Endothelial cell (in vitro differentiated cells): ENCODE data around the gene SSTR5. TPM values are rescaled to one million over a fixed set of nuclear protein-coding genes. Genes with fewer than 3 reads are reported as not detected.

ENCODE experiments used
- DNase-seq: peaks from one replicate; pipeline ENCODE4 v3.0.0; 2021; ENCODE audit warnings: low spot score
- H3K27ac Mint-ChIP-seq: one replicate; pipeline ENCODE4 v1.8.0; 2021; ENCODE audit warnings: mixed read lengths, inconsistent platforms; ENCODE audit not compliant: unreplicated experiment
- H3K27me3 Mint-ChIP-seq: one replicate; pipeline ENCODE4 v1.8.0; 2021; ENCODE audit warnings: mild to moderate bottlenecking, moderate library complexity, mixed read lengths, inconsistent platforms; ENCODE audit not compliant: unreplicated experiment
- H3K36me3 Mint-ChIP-seq: one replicate; pipeline ENCODE4 v1.8.0; 2021; ENCODE audit warnings: mild to moderate bottlenecking, low read depth, mixed read lengths, inconsistent platforms; ENCODE audit not compliant: unreplicated experiment
- H3K4me1 Mint-ChIP-seq: one replicate; pipeline ENCODE4 v1.8.0; 2021; ENCODE audit warnings: mild to moderate bottlenecking, mixed read lengths, inconsistent platforms; ENCODE audit not compliant: unreplicated experiment
- H3K4me3 Mint-ChIP-seq: one replicate; pipeline ENCODE4 v1.8.0; 2021; ENCODE audit warnings: mild to moderate bottlenecking, mixed read lengths, inconsistent platforms; ENCODE audit not compliant: unreplicated experiment
- H3K9me3 Mint-ChIP-seq: one replicate; pipeline ENCODE4 v1.8.0; 2021; ENCODE audit warnings: mixed read lengths, inconsistent platforms; ENCODE audit not compliant: unreplicated experiment
- total RNA-seq: library from RNA; stranded (reverse); fragmentation: NEBNext Ultra II Directional; extraction: Animal tissue kit (Norgen Biotek cat#: 25700); gene quantifications from one replicate; pipeline ENCODE4 v1.2.1, GENCODE V29; 2021; ENCODE audit not compliant: unreplicated experiment
- TF ChIP-seq, protein P1 (sequence below): fragments of 200-600 bp; sonication (generic); IDR thresholded peaks from one replicate; pipeline ENCODE4 v1.5.0; 2021; ENCODE audit warnings: antibody characterized with exemption; ENCODE audit not compliant: unreplicated experiment

SSTR5 gene
- total RNA-seq, 1 donor from 2014 or later = not detected

DNA sequence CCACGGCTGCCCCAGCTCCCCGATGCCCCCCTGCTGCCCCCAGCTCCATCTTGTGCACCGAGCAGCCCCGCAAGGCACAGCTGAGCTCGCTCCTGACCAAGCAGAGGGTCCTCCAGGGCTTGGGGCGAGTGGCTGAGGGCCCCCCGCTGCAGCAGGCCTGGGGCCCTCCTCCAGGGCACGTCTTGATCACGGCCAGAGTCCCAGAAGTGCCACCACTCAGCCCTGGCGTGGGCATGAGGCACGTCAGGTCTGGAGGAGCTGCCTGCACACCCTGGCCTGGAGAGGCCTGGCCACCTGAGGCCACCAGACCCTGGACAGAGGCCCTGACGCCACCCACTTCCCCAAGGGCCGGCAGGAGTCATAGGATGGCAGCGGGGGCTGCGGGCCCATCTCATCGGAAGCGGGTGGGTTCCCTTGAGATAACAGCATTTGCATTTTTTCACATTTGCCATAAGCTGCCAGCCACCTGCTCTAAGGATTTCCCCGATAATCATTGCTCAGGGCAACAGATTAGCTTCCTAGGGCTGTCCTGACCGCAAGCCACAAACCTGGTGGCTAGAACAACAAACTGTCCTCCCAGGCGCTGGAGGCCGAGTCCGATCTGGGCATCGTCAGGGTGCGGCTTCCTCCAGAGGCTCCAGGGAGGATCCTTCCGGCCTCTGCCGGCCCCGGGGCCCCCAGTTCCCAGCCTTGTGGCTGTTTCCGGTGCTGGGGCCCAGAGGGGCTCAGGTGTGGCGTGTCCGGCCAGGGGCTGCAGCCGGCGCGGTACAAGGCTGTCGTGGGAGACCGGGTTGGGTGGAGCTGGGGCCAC lies 47.4 kb downstream of the SSTR5 start:
- Mint-ChIP-seq H3K27me3 (peaks cover 3% of the 10 kb centered on the region), H3K4me3 (no peak overlapping the region), H3K36me3 (no peaks in the 10 kb centered on the region), H3K4me1 (no peaks in the 10 kb centered on the region), H3K27ac (no peak overlapping the region), H3K9me3 (no peaks in the 10 kb centered on the region)
- no peak for DNase-seq
- TF ChIP-seq, protein P1, sequence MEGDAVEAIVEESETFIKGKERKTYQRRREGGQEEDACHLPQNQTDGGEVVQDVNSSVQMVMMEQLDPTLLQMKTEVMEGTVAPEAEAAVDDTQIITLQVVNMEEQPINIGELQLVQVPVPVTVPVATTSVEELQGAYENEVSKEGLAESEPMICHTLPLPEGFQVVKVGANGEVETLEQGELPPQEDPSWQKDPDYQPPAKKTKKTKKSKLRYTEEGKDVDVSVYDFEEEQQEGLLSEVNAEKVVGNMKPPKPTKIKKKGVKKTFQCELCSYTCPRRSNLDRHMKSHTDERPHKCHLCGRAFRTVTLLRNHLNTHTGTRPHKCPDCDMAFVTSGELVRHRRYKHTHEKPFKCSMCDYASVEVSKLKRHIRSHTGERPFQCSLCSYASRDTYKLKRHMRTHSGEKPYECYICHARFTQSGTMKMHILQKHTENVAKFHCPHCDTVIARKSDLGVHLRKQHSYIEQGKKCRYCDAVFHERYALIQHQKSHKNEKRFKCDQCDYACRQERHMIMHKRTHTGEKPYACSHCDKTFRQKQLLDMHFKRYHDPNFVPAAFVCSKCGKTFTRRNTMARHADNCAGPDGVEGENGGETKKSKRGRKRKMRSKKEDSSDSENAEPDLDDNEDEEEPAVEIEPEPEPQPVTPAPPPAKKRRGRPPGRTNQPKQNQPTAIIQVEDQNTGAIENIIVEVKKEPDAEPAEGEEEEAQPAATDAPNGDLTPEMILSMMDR = no peak

DNA sequence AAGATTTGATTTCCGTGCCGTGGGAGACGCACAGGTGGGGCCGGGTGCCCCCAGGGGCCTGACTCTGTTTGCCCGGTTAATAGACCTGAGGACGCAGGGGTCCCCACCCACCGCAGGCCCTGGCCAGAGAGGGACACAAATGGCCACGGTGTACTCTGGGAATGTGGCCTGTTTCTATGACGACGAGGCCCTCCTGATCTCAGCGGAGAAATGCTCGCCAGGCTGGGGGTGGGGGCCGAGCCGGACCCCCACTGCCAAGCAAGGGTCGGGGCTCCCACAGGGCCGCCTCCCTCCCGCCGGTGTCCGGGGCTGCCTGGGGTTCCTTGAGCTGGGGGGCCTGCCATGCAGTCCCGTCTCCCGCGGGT lies 48.0 kb downstream of the SSTR5 start:
- H3K27me3 Mint-ChIP-seq = peaks cover 2% of the 10 kb centered on the region
- H3K4me1 Mint-ChIP-seq = no peaks in the 10 kb centered on the region
- no peaks in the 10 kb centered on the region for H3K36me3 Mint-ChIP-seq
- H3K4me3 Mint-ChIP-seq = no peak overlapping the region
- no peak overlapping the region for H3K27ac Mint-ChIP-seq
- TF ChIP-seq, protein P1 = no peak
- DNase-seq = no peak
- no peaks in the 10 kb centered on the region for H3K9me3 Mint-ChIP-seq

DNA sequence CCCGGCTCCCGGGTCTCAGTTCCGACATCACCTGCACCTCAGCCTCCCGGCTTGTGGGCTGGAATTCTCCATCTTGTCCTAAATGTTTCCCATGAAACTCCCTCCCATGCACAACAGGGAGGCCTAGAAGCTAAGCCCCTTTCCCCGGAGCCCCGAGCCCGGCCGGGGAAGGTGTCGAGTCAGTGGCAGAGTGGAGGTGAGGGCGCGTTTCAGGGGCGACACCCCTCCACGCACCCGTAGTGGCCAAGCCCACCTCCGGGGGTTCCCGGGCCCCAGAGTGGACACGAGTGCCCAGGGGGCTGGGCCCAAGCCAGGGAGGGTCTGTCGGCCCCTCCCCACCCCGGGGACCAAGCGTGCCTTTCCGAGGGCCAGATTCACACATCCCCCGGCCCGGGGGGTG lies 48.5 kb downstream of the SSTR5 start:
- TF ChIP-seq, protein P1 = no peak
- H3K4me3 Mint-ChIP-seq = no peak overlapping the region
- H3K36me3 Mint-ChIP-seq = no peaks in the 10 kb centered on the region
- no peak overlapping the region for H3K27ac Mint-ChIP-seq
- H3K27me3 Mint-ChIP-seq = peaks cover 2% of the 10 kb centered on the region
- no peaks in the 10 kb centered on the region for H3K4me1 Mint-ChIP-seq
- no peaks in the 10 kb centered on the region for H3K9me3 Mint-ChIP-seq
- no peak for DNase-seq

DNA sequence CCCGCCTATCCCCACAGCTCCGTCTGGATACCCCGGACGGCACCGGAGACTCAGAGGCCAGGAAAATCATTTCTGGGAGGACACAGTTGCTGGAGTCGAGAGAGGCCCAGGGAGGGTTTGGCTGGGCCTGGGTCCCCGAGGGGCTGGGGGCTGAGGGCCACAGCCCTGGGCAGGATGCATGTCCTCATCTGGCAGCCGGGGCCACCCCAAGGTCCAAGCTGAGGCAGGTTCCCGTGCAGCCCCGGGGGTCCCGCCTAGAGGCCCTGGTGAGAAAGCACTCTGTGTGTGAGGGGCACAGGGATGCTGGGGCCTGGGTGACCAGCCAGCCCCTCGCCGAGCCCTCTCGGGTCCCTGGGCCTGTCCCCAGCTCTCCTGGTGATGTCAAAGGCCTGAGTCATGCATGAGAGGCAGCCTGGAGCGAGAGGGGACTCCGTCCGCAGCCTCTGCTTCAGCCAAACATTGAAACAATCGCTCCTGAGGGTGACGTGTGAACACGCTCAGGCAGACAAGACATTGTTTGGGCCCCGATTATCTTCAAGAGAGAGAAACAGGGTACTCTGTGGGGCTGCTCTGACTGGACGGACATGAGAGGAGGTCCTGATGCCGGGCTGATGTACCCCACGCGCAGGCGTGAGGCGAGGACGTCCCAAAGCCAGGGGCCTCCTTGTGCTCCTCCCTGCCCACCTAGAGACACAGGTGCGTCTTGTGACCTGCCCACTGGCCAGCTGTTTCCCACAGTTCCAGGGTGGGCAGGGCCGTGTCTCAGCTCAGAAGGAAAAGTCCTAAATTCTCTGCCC lies 49.3 kb downstream of the SSTR5 start:
- no peak for DNase-seq
- Mint-ChIP-seq H3K9me3 (no peaks in the 10 kb centered on the region), H3K4me1 (no peaks in the 10 kb centered on the region), H3K36me3 (no peaks in the 10 kb centered on the region), H3K4me3 (no peak overlapping the region), H3K27ac (no peak overlapping the region), H3K27me3 (peaks cover 2% of the 10 kb centered on the region)
- TF ChIP-seq, protein P1 = no peak

DNA sequence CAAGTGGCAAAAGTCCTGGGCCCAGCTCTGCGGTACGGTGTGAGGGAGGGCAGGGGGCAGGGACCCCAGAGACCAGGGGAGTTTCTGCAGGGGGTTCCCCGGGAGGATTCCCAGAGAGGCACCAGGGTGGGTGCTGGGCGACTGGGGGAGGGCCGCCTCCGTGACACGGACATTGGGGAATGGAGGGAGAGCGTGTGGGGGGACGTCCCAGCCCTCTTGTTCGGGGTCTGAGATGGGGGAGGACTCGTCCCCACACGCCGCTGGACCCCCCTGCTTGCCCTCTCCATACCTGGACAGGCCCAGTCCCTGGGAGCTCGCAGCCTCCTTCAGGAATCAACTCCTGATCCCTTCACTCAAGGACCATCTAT lies 49.8 kb downstream of the SSTR5 start:
- H3K27ac Mint-ChIP-seq = no peak overlapping the region
- no peaks in the 10 kb centered on the region for H3K36me3 Mint-ChIP-seq
- H3K4me3 Mint-ChIP-seq = no peak overlapping the region
- no peak for DNase-seq
- TF ChIP-seq, protein P1 = no peak
- H3K27me3 Mint-ChIP-seq = peaks cover 2% of the 10 kb centered on the region
- H3K9me3 Mint-ChIP-seq = no peaks in the 10 kb centered on the region
- no peaks in the 10 kb centered on the region for H3K4me1 Mint-ChIP-seq
